Endodermal cell (in vitro differentiated cells): ENCODE measurements around the gene ABCG1. TPM values are rescaled to one million over a fixed set of nuclear protein-coding genes. Genes with fewer than 3 reads are reported as not detected.

Experiments
- DNase-seq: peaks from one replicate; pipeline ENCODE4 v3.0.0-alpha.2; 2017
- H3K27ac ChIP-seq: 2 replicates; pipeline ENCODE4 v1.5.1; 2013; ENCODE audit warnings: mild to moderate bottlenecking, low read depth, low read length, moderate library complexity
- H3K27me3 ChIP-seq: 2 replicates; pipeline ENCODE4 v1.6.1; 2013; ENCODE audit warnings: mild to moderate bottlenecking, low read length, moderate library complexity; ENCODE audit not compliant: insufficient read depth, control insufficient read depth, poor library complexity, severe bottlenecking
- H3K36me3 ChIP-seq: 2 replicates; pipeline ENCODE4 v1.7.0; 2013; ENCODE audit warnings: mild to moderate bottlenecking, low read length, moderate library complexity; ENCODE audit not compliant: control insufficient read depth, insufficient read depth
- H3K4me1 ChIP-seq: one replicate; pipeline ENCODE4 v1.7.0; 2013; ENCODE audit warnings: low read length; ENCODE audit not compliant: control insufficient read depth, insufficient read depth
- H3K4me3 ChIP-seq: 2 replicates; pipeline ENCODE4 v1.5.1; 2013; ENCODE audit warnings: mild to moderate bottlenecking, low read length, moderate library complexity
- H3K9ac ChIP-seq: 2 replicates; pipeline ENCODE4 v1.6.1; 2013; ENCODE audit warnings: mild to moderate bottlenecking, low read length, moderate library complexity; ENCODE audit not compliant: poor library complexity, severe bottlenecking; ENCODE audit errors: extremely low read depth
- H3K9me3 ChIP-seq: 2 replicates; pipeline ENCODE4 v1.6.1; 2013; ENCODE audit warnings: mild to moderate bottlenecking, low read length, moderate library complexity; ENCODE audit not compliant: control insufficient read depth
- H3K27ac Mint-ChIP-seq: 2 replicates; pipeline ENCODE4 v1.8.0; 2020; ENCODE audit warnings: mixed read lengths
- H3K27me3 Mint-ChIP-seq: 2 replicates; pipeline ENCODE4 v1.8.0; 2021; ENCODE audit warnings: mild to moderate bottlenecking, mixed read lengths; ENCODE audit not compliant: insufficient read depth
- H3K36me3 Mint-ChIP-seq: 2 replicates; pipeline ENCODE4 v1.8.0; 2020; ENCODE audit warnings: low read depth, mixed read lengths
- H3K4me1 Mint-ChIP-seq: 2 replicates; pipeline ENCODE4 v1.8.0; 2020; ENCODE audit warnings: mixed read lengths
- H3K4me3 Mint-ChIP-seq: 2 replicates; pipeline ENCODE4 v1.8.0; 2020; ENCODE audit warnings: mild to moderate bottlenecking, moderate library complexity, mixed read lengths
- H3K9me3 Mint-ChIP-seq: 2 replicates; pipeline ENCODE4 v1.8.0; 2020; ENCODE audit warnings: mild to moderate bottlenecking, mixed read lengths
- WGBS, 2 experiments: methylation state at CpG; one replicate each; pipeline versions ENCODE4 v1.1.5 to v1.1.7; 2013; ENCODE audit warnings: missing lambda C conversion rate in 2 of 2, mixed read lengths in 1 of 2; ENCODE audit not compliant: insufficient coverage in 1 of 2, insufficient read length in 1 of 2; 5-methylcytosine and 5-hydroxymethylcytosine counted together
- total RNA-seq, 2 donors: library from RNA; stranded (reverse); fragmentation: NEBNext Ultra II Directional in 1 of 2; extraction: Animal tissue kit (Norgen Biotek cat#: 25700) in 1 of 2; gene quantifications; 2 replicates in 1 of 2; 3 replicates in 1 of 2; pipeline ENCODE4 v1.2.1, GENCODE V29; 2021
- TF ChIP-seq, protein P1 (sequence below): fragments of 200-600 bp; sonication (generic); conservative IDR thresholded peaks from 2 replicates; pipeline ENCODE4 v1.5.0; 2021; ENCODE audit warnings: antibody characterized with exemption, mild to moderate bottlenecking

Gene ABCG1
- total RNA-seq, 2 donors from 2014 or later = 1.6 to 5.4 TPM

- Histone ChIP-seq H3K4me1 (no peaks in the 10 kb centered on the region), H3K36me3 (no peaks in the 10 kb centered on the region), H3K9me3 (no peaks in the 10 kb centered on the region), H3K27ac (no peak overlapping the region), H3K27me3 (peaks cover 15% of the 10 kb centered on the region), H3K4me3 (no peak overlapping the region), H3K9ac (no peak overlapping the region)
- 75 to 88% methylated on average over 1 to 10 of the region's 10 CpGs for WGBS, 2 experiments
- TF ChIP-seq, protein P1, sequence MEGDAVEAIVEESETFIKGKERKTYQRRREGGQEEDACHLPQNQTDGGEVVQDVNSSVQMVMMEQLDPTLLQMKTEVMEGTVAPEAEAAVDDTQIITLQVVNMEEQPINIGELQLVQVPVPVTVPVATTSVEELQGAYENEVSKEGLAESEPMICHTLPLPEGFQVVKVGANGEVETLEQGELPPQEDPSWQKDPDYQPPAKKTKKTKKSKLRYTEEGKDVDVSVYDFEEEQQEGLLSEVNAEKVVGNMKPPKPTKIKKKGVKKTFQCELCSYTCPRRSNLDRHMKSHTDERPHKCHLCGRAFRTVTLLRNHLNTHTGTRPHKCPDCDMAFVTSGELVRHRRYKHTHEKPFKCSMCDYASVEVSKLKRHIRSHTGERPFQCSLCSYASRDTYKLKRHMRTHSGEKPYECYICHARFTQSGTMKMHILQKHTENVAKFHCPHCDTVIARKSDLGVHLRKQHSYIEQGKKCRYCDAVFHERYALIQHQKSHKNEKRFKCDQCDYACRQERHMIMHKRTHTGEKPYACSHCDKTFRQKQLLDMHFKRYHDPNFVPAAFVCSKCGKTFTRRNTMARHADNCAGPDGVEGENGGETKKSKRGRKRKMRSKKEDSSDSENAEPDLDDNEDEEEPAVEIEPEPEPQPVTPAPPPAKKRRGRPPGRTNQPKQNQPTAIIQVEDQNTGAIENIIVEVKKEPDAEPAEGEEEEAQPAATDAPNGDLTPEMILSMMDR = no peak
- Mint-ChIP-seq H3K9me3 (no peaks in the 10 kb centered on the region), H3K4me1 (peaks cover 23% of the 10 kb centered on the region), H3K36me3 (no peaks in the 10 kb centered on the region), H3K27ac (no peak overlapping the region), H3K27me3 (peaks cover 29% of the 10 kb centered on the region), H3K4me3 (no peak overlapping the region)
- DNase-seq = peak; percentile 81
Observed at GRCh38 chr21:42227909-42228708, 9.2 kb downstream of the ABCG1 start.

DNA sequence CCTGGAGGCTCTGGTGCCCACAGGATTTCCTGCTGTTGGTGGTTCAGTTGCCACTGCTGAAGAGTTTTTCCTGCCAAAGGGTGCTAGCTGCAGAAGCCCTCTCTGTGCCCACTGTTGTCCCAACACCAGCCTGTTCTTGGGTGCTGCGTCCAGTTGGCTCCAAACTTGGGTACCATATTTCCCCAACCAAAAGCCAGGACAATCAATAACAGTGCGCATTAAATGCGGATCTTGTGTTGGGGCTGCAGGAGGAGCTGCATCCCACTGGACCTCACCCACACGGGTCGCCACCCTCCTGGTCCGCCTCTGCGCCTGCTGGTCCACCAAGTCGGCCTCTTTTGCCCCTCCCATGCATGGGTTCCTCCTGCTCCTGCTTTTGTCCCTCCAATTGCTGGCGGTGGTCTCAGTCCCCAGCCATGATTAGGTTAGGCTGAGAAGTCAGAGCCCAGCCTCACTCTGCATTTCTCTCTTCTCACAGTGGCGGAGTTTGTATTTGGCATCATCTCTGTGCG, 9.8 kb downstream of the ABCG1 start:
- H3K4me3 ChIP-seq = no peak overlapping the region
- peaks cover 30% of the 10 kb centered on the region for H3K4me1 Mint-ChIP-seq
- no peaks in the 10 kb centered on the region for H3K36me3 Mint-ChIP-seq
- no peak overlapping the region for H3K27ac Mint-ChIP-seq
- H3K4me1 ChIP-seq = no peaks in the 10 kb centered on the region
- no peak overlapping the region for H3K27ac ChIP-seq
- H3K9ac ChIP-seq = no peak overlapping the region
- no peak overlapping the region for H3K4me3 Mint-ChIP-seq
- no peaks in the 10 kb centered on the region for H3K9me3 Mint-ChIP-seq
- TF ChIP-seq, protein P1 = no peak
- H3K27me3 ChIP-seq = peaks cover 16% of the 10 kb centered on the region
- 95 to 96% methylated on average over 11 of the region's 11 CpGs for WGBS, 2 experiments
- H3K27me3 Mint-ChIP-seq = peaks cover 27% of the 10 kb centered on the region
- DNase-seq = no peak
- H3K9me3 ChIP-seq = no peaks in the 10 kb centered on the region
- no peaks in the 10 kb centered on the region for H3K36me3 ChIP-seq

- H3K9me3 Mint-ChIP-seq = no peaks in the 10 kb centered on the region
- peaks cover 27% of the 10 kb centered on the region for H3K27me3 Mint-ChIP-seq
- Histone ChIP-seq H3K27me3 (peaks cover 15% of the 10 kb centered on the region), H3K4me3 (no peak overlapping the region), H3K36me3 (no peaks in the 10 kb centered on the region), H3K4me1 (peaks cover 5% of the 10 kb centered on the region), H3K27ac (no peak overlapping the region), H3K9me3 (no peaks in the 10 kb centered on the region), H3K9ac (no peak overlapping the region)
- H3K27ac Mint-ChIP-seq = no peak overlapping the region
- WGBS, 2 experiments = 94 to 100% methylated on average over 2 to 7 of the region's 7 CpGs
- no peaks in the 10 kb centered on the region for H3K36me3 Mint-ChIP-seq
- no peak overlapping the region for H3K4me3 Mint-ChIP-seq
- TF ChIP-seq, protein P1 = no peak
- H3K4me1 Mint-ChIP-seq = peaks cover 33% of the 10 kb centered on the region
- no peak for DNase-seq
Observed at GRCh38 chr21:42229676-42230075, 10.7 kb downstream of the ABCG1 start.
